HepG2 (cell line): Measurements from ENCODE around the gene TSC22D4. TPM values are rescaled to one million over a fixed set of nuclear protein-coding genes. Genes with fewer than 3 reads are reported as not detected.
A peak's percentile ranks its signal among the peaks of the same experiment; 100 is the strongest.

Experiments used
- AKNA ChIP-seq: sonication (generic); formaldehyde crosslinking; IDR thresholded peaks from 2 replicates; pipeline ENCODE4 v1.4.0; 2020; ENCODE audit warnings: missing genetic modification reagents, borderline replicate concordance
- CBX2 ChIP-seq, 2 experiments: fragments of 200-600 bp in 1 of 2; sonication (generic); formaldehyde crosslinking in 1 of 2; IDR thresholded peaks; 2 replicates each; pipeline versions ENCODE4 v1.7.0 to v1.8.1; 2018 to 2022; ENCODE audit warnings: low read depth in 2 of 2, low read length in 1 of 2, mild to moderate bottlenecking in 1 of 2, missing genetic modification reagents in 1 of 2
- DBP ChIP-seq: sonication (generic); formaldehyde crosslinking; IDR thresholded peaks from 2 replicates; pipeline ENCODE4 v1.4.0; 2020; ENCODE audit warnings: missing genetic modification reagents; ENCODE audit errors: not compliant biosample characterization
- FOSL1 ChIP-seq: sonication (generic); formaldehyde crosslinking; IDR thresholded peaks from 2 replicates; pipeline ENCODE4 v1.9.0; 2021; ENCODE audit warnings: missing genetic modification reagents, borderline replicate concordance
- MAFG ChIP-seq: sonication (generic); formaldehyde crosslinking; IDR thresholded peaks from 2 replicates; pipeline ENCODE4 v1.5.1; 2020; ENCODE audit warnings: mild to moderate bottlenecking, missing genetic modification reagents
- MYC ChIP-seq: sonication (generic); formaldehyde crosslinking; IDR thresholded peaks from 2 replicates; pipeline ENCODE4 v1.9.0; 2021; ENCODE audit warnings: missing genetic modification reagents, borderline replicate concordance
- ZBTB8A ChIP-seq: sonication (generic); formaldehyde crosslinking; IDR thresholded peaks from 2 replicates; pipeline ENCODE4 v1.4.0; 2020; ENCODE audit warnings: mild to moderate bottlenecking, low read depth, missing genetic modification reagents, borderline replicate concordance
- ZHX1 ChIP-seq: sonication (generic); formaldehyde crosslinking; IDR thresholded peaks from 2 replicates; pipeline ENCODE4 v1.8.1; 2022; ENCODE audit warnings: low read depth, mild to moderate bottlenecking, missing genetic modification reagents
- ZNF407 ChIP-seq: sonication (generic); formaldehyde crosslinking; IDR thresholded peaks from one replicate; pipeline ENCODE4 v1.5.1; 2020; ENCODE audit warnings: mild to moderate bottlenecking, missing genetic modification reagents; ENCODE audit errors: not compliant biosample characterization
- ZNF660 ChIP-seq: sonication (generic); formaldehyde crosslinking; IDR thresholded peaks from 2 replicates; pipeline ENCODE4 v1.5.1; 2020; ENCODE audit warnings: mild to moderate bottlenecking, low read depth, missing genetic modification reagents, borderline replicate concordance
- polyA plus RNA-seq, 8 experiments: library from polyadenylated mRNA; depleted of rRNA in 3 of 8; stranded (reverse) in 7 of 8; unstranded in 1 of 8; fragments of >200 nt; fragmentation: Illumina TruSeq in 4 of 8; extraction: Trizol in 4 of 8; gene quantifications; 2 replicates each; pipeline versions ENCODE4 v1.2.1 to v1.2.3, GENCODE V29; 2011 to 2016; ENCODE audit warnings: low read depth in 4 of 8, missing spikeins in 1 of 8, mixed read lengths in 1 of 8; ENCODE audit not compliant: insufficient read depth in 1 of 8
- total RNA-seq, 5 experiments: library from RNA; depleted of rRNA; stranded (reverse); fragments of >200 nt; fragmentation: Illumina TruSeq; extraction: Trizol; gene quantifications; 2 replicates each; pipeline ENCODE4 v1.2.3, GENCODE V29; 2016; ENCODE audit warnings: low read depth in 1 of 5

TSC22D4 gene
- total and polyA plus RNA-seq, 2 of the 13 experiments (the other 11 are each of a cell fraction or from before 2014, with no cell fraction given) = 7.7 to 8.7 TPM

GRCh38 chr7:100478958-100479660, at the start of gene TSC22D4 (continued):
- no peak for TF ChIP-seq ZHX1 (CRISPR knock-in tag)
- TF ChIP-seq FOSL1 = no peak
- no peak for TF ChIP-seq ZNF407 (CRISPR knock-in tag)
- no peak for TF ChIP-seq AKNA (CRISPR knock-in tag)
- no peak for TF ChIP-seq ZBTB8A (CRISPR knock-in tag)
- no peak for TF ChIP-seq MAFG
- peak; percentile 49; the same call in 1 of the 2 replicates for TF ChIP-seq MYC (CRISPR knock-in tag)
- no peak for TF ChIP-seq DBP (CRISPR knock-in tag)
- no peak for TF ChIP-seq ZNF660 (CRISPR knock-in tag)
- no peak for TF ChIP-seq CBX2 (IDR thresholded peaks at IDR 0.05; ENCODE audit: low read depth, low read length)
- TF ChIP-seq CBX2 (CRISPR knock-in tag; IDR thresholded peaks at IDR 0.05; ENCODE audit: low read depth) = no peak
